ENCODE results near the gene KCTD7. TPM values are rescaled to one million over a fixed set of nuclear protein-coding genes. Genes with fewer than 3 reads are reported as not detected.
A peak's percentile ranks its signal among the peaks of the same experiment; 100 is the strongest.
"Not testable (repeated sequence)": the region's sequence is repeated elsewhere in the genome, so short reads cannot be mapped to it uniquely, and the experiment has no call there.

Gene KCTD7
- total and polyA plus RNA-seq, 4 donors: 10.8 to 24.4 (median 13.1) TPM

- intact Hi-C loops (cut with DNase I): no loop called here
- Histone ChIP-seq H3K36me3 (ENCODE audit: control insufficient read depth in 1 of 2, insufficient read depth in 2 of 2, low read length in 1 of 2) (no peaks in the 10 kb centered on the region), H3K4me3 (ENCODE audit: low read length in 2 of 2) (no peak overlapping the region), H3K4me1 (ENCODE audit: control insufficient read depth in 1 of 2, insufficient read depth in 2 of 2, low read length in 2 of 2) (no peaks in the 10 kb centered on the region), H3K27ac (ENCODE audit: low read depth in 1 of 2, low read length in 2 of 2) (no peak overlapping the region), H3K9me3 (ENCODE audit: control insufficient read depth, low read length) (no peaks in the 10 kb centered on the region), H3K27me3 (ENCODE audit: control insufficient read depth in 1 of 2, insufficient read depth in 2 of 2, low read length in 1 of 2) (no peaks in the 10 kb centered on the region)
- no peak for DNase-seq
- no peak for ATAC-seq (ENCODE audit: low FRiP score)
- 89 to 91% methylated on average over 11 of the region's 11 CpGs for WGBS, 2 donors
These were observed 38.5 kb downstream of the KCTD7 start for GRCh38 chr7:66667023-66667728.

DNA sequence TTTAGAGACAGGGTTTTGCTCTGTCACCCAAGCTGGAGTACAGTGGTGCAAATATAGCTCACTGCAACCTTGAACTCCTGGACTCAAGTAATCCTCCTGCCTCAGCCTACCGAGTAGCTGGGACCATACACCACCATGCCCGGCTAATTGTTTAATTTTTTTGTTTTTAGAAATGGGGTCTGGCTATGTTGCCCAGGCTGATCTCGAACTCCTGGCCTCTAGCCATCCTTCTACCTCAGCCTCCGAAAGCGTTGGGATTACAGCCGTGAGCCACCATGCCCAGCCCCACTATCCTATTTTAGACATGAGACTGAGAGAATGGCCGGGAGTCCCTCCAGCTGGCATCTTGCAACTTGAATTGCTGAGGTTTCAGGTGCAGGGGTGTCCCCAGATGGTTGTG, 39.4 kb downstream of the KCTD7 start:
- no peaks in the 10 kb centered on the region for H3K4me1 ChIP-seq (ENCODE audit: control insufficient read depth in 1 of 2, insufficient read depth in 2 of 2, low read length in 2 of 2)
- no peaks in the 10 kb centered on the region for H3K36me3 ChIP-seq (ENCODE audit: control insufficient read depth in 1 of 2, insufficient read depth in 2 of 2, low read length in 1 of 2)
- WGBS, 2 donors: 90 to 91% methylated on average over 7 of the region's 7 CpGs
- no peak overlapping the region for H3K27ac ChIP-seq (ENCODE audit: low read depth in 1 of 2, low read length in 2 of 2)
- no peaks in the 10 kb centered on the region for H3K9me3 ChIP-seq (ENCODE audit: control insufficient read depth, low read length)
- no peak for DNase-seq
- intact Hi-C loops (cut with DNase I): no loop called here
- H3K27me3 ChIP-seq (ENCODE audit: control insufficient read depth in 1 of 2, insufficient read depth in 2 of 2, low read length in 1 of 2): no peaks in the 10 kb centered on the region
- ATAC-seq (ENCODE audit: low FRiP score): no peak
- no peak overlapping the region for H3K4me3 ChIP-seq (ENCODE audit: low read length in 2 of 2)

GRCh38 chr7:66668677-66669076, 40.0 kb downstream of the KCTD7 start:
- ATAC-seq (ENCODE audit: low FRiP score): no peak
- Histone ChIP-seq H3K4me3 (ENCODE audit: low read length in 2 of 2) (no peak overlapping the region), H3K4me1 (ENCODE audit: control insufficient read depth in 1 of 2, insufficient read depth in 2 of 2, low read length in 2 of 2) (no peaks in the 10 kb centered on the region), H3K27me3 (ENCODE audit: control insufficient read depth in 1 of 2, insufficient read depth in 2 of 2, low read length in 1 of 2) (no peaks in the 10 kb centered on the region), H3K27ac (ENCODE audit: low read depth in 1 of 2, low read length in 2 of 2) (no peak overlapping the region), H3K36me3 (ENCODE audit: control insufficient read depth in 1 of 2, insufficient read depth in 2 of 2, low read length in 1 of 2) (no peaks in the 10 kb centered on the region), H3K9me3 (ENCODE audit: control insufficient read depth, low read length) (no peaks in the 10 kb centered on the region)
- intact Hi-C loops (cut with DNase I): no loop called here
- DNase-seq: no peak
- 92 to 96% methylated on average over 7 of the region's 7 CpGs for WGBS, 2 donors

DNA sequence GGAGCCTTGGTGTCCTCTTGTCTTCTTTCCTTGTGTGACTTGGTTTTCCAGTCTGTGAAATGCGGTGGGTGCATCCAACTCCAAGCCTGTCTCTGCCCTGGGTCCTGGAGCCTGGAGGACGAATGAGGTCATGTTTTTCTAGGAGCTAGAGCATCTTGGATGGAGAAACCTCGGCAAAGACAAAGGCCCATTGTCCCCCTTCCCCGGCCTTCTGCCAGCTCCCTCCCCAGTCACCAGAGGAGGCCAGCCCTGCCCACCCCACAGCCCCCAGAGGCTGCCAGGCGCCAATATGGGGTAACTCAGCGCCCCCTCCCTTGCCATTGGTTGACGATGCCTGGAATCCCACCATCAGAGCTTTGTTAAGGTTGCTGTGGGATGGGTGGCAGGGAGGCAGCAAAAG, 40.4 kb downstream of the KCTD7 start:
- 71 to 78% methylated on average over 7 of the region's 7 CpGs for WGBS, 2 donors
- Histone ChIP-seq H3K4me1 (ENCODE audit: control insufficient read depth in 1 of 2, insufficient read depth in 2 of 2, low read length in 2 of 2) (no peaks in the 10 kb centered on the region), H3K4me3 (ENCODE audit: low read length in 2 of 2) (no peak overlapping the region), H3K27me3 (ENCODE audit: control insufficient read depth in 1 of 2, insufficient read depth in 2 of 2, low read length in 1 of 2) (no peaks in the 10 kb centered on the region), H3K9me3 (ENCODE audit: control insufficient read depth, low read length) (no peaks in the 10 kb centered on the region), H3K27ac (ENCODE audit: low read depth in 1 of 2, low read length in 2 of 2) (no peak overlapping the region), H3K36me3 (ENCODE audit: control insufficient read depth in 1 of 2, insufficient read depth in 2 of 2, low read length in 1 of 2) (no peaks in the 10 kb centered on the region)
- ATAC-seq (ENCODE audit: low FRiP score) (no peak), DNase-seq (no peak)
- intact Hi-C loops (cut with DNase I): no loop called here

DNA sequence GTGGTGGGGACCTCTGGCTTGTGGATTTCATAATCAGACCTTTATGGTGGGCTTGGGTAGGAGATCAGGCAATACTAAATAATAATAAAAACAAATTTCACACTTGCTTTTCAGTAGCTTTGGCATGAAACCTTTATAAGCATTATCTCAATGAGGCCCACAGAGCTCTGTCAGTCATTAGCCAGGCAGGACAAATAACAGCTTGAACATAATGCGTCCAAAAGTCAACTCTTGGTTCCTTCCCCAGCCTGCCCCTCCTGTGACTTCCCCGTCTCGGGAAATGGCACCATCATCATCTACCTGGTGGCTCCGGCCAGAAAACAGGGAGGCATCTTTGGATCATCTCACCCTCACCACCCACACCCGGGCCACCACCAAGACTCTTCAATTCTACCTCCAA, 40.8 kb downstream of the KCTD7 start:
- ATAC-seq (ENCODE audit: low FRiP score): no peak
- DNase-seq: no peak
- no peaks in the 10 kb centered on the region for H3K27me3 ChIP-seq (ENCODE audit: control insufficient read depth in 1 of 2, insufficient read depth in 2 of 2, low read length in 1 of 2)
- H3K4me3 ChIP-seq (ENCODE audit: low read length in 2 of 2): no peak overlapping the region
- H3K9me3 ChIP-seq (ENCODE audit: control insufficient read depth, low read length): no peaks in the 10 kb centered on the region
- H3K27ac ChIP-seq (ENCODE audit: low read depth in 1 of 2, low read length in 2 of 2): no peak overlapping the region
- intact Hi-C loops (cut with DNase I): no loop called here
- 89 to 91% methylated on average over 5 of the region's 5 CpGs for WGBS, 2 donors
- H3K4me1 ChIP-seq (ENCODE audit: control insufficient read depth in 1 of 2, insufficient read depth in 2 of 2, low read length in 2 of 2): no peaks in the 10 kb centered on the region
- H3K36me3 ChIP-seq (ENCODE audit: control insufficient read depth in 1 of 2, insufficient read depth in 2 of 2, low read length in 1 of 2): no peaks in the 10 kb centered on the region

DNA sequence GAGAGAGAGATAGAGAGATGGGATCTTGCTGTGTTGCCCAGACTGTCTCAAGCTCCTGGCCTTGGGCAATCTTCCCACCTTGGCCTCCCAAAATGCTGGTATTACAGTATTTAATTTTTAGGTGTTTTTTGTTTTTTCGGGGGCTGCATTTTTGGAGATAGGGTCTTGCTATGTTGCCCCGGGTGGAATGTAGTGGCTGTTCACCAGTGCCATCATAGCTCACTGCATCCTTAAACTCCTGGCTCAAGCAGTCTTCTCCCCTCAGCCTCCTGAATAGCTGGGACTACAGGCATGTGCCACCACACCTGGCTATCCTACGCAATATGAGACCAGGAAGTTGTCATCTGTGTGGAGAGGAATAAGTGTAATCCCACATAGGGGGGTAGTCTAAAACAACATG, 42.4 kb downstream of the KCTD7 start:
- ATAC-seq (ENCODE audit: low FRiP score) (no peak), DNase-seq (no peak)
- Histone ChIP-seq H3K27ac (ENCODE audit: low read depth in 1 of 2, low read length in 2 of 2) (no peak overlapping the region), H3K27me3 (ENCODE audit: control insufficient read depth in 1 of 2, insufficient read depth in 2 of 2, low read length in 1 of 2) (no peaks in the 10 kb centered on the region), H3K36me3 (ENCODE audit: control insufficient read depth in 1 of 2, insufficient read depth in 2 of 2, low read length in 1 of 2) (no peaks in the 10 kb centered on the region), H3K4me3 (ENCODE audit: low read length in 2 of 2) (no peak overlapping the region), H3K4me1 (ENCODE audit: control insufficient read depth in 1 of 2, insufficient read depth in 2 of 2, low read length in 2 of 2) (no peaks in the 10 kb centered on the region), H3K9me3 (ENCODE audit: control insufficient read depth, low read length) (no peaks in the 10 kb centered on the region)
- WGBS, 2 donors: 97% methylated on average over 3 of the region's 3 CpGs
- intact Hi-C loops (cut with DNase I): no loop called here

DNA sequence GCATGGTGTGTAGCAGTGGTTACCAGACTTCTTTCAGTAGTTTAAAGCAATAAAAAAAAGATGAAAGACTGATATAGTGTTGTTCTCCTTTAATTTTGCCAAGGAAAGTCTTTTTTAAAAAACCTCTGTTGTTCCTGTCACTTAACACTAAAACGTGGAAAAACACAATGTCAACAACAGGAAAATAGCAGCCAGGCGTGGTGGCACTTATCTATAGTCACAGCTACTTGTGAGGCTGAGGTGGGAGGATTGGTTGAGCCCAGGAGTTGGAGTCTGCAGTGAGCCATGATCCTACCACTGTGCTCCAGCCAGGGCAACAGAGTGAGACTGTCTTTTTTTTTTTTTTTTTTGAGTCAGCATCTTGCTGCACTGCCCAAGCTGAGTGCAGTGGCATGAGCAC, 42.8 kb downstream of the KCTD7 start:
- H3K9me3 ChIP-seq (ENCODE audit: control insufficient read depth, low read length); H3K27me3 ChIP-seq (ENCODE audit: control insufficient read depth in 1 of 2, insufficient read depth in 2 of 2, low read length in 1 of 2); DNase-seq; ATAC-seq (ENCODE audit: low FRiP score); H3K27ac ChIP-seq (ENCODE audit: low read depth in 1 of 2, low read length in 2 of 2); H3K4me3 ChIP-seq (ENCODE audit: low read length in 2 of 2); H3K36me3 ChIP-seq (ENCODE audit: control insufficient read depth in 1 of 2, insufficient read depth in 2 of 2, low read length in 1 of 2); H3K4me1 ChIP-seq (ENCODE audit: control insufficient read depth in 1 of 2, insufficient read depth in 2 of 2, low read length in 2 of 2); intact Hi-C loops (cut with DNase I): not testable (repeated sequence)
- 73 to 79% methylated on average over 2 of the region's 2 CpGs for WGBS, 2 donors

DNA sequence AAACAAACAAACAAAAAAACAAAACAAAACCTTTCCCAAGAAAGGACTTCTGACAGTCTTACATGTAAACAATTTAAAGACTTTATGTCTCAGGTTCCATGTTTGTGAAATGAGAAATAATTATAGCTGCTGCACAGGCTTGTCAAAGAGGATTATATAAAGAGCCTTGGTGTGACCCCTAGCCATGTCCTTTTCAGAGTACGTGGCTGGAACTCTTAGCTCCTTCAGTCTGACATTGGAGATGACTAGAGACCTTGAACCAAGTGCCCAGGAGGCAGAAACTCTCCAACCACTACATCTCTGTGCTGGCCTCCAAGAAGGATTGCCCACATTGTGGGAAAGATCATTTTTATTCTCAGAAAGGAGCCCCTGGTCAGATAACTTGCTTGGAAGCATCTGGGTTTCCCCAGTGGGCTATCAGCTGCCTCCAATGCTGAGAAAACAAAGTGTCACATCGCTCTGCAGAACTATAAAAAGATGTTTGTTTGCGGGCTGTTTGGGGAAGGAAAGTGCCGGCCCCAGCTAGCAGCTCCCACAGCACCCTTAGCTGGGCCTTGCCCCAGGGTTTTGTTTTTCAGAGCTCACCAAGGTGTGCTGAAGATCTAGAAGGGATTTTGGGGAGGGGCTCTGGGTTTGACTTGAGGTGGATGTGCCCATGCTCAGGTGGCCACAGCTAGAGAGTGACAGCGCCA, 43.9 kb downstream of the KCTD7 start:
- DNase-seq; H3K36me3 ChIP-seq (ENCODE audit: control insufficient read depth in 1 of 2, insufficient read depth in 2 of 2, low read length in 1 of 2); intact Hi-C loops (cut with DNase I); H3K4me3 ChIP-seq (ENCODE audit: low read length in 2 of 2); ATAC-seq (ENCODE audit: low FRiP score); H3K27ac ChIP-seq (ENCODE audit: low read depth in 1 of 2, low read length in 2 of 2); H3K27me3 ChIP-seq (ENCODE audit: control insufficient read depth in 1 of 2, insufficient read depth in 2 of 2, low read length in 1 of 2); H3K9me3 ChIP-seq (ENCODE audit: control insufficient read depth, low read length); H3K4me1 ChIP-seq (ENCODE audit: control insufficient read depth in 1 of 2, insufficient read depth in 2 of 2, low read length in 2 of 2): not testable (repeated sequence)
- 77% methylated on average over 3 of the region's 5 CpGs; no CpG with 5 or more reads in 1 of the 2 donors for WGBS, 2 donors

DNA sequence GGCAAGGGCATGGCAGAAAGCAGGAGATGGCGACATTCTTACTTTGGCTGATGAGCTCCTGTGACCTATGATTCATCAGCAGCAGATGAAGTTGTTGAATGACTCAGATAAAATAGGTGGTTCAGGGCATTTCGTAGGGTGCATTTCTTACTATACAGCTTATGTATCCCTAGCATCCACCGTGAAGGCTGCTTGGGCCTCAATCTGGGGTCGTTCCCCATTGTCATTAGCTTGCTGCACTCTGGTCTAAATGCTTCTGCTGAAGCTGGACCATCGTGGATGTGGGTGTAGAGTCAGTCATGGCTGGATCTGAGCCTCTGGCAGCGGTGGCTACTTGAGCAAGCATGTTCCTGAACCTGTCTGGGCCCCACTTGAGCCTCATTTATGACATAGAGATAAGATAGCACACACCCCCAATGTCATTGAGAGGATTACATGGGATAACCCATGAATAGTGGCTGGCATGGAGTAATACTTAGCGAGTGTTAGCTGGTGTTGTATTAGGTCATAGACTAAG, 44.5 kb downstream of the KCTD7 start:
- ATAC-seq (ENCODE audit: low FRiP score); intact Hi-C loops (cut with DNase I): not testable (repeated sequence)

More for the DNA sequence above, 44.5 kb downstream of the KCTD7 start:
- H3K36me3 ChIP-seq (ENCODE audit: control insufficient read depth in 1 of 2, insufficient read depth in 2 of 2, low read length in 1 of 2); H3K27me3 ChIP-seq (ENCODE audit: control insufficient read depth in 1 of 2, insufficient read depth in 2 of 2, low read length in 1 of 2); H3K4me3 ChIP-seq (ENCODE audit: low read length in 2 of 2); H3K4me1 ChIP-seq (ENCODE audit: control insufficient read depth in 1 of 2, insufficient read depth in 2 of 2, low read length in 2 of 2); H3K27ac ChIP-seq (ENCODE audit: low read depth in 1 of 2, low read length in 2 of 2); H3K9me3 ChIP-seq (ENCODE audit: control insufficient read depth, low read length): not testable (repeated sequence)
- DNase-seq: peak in 1 of 2 donors; percentile 9
- 76 to 83% methylated on average over 5 of the region's 7 CpGs for WGBS, 2 donors

Data from aorta (tissue), 5 donors.